ENCODE measurements around the gene LBHD2. TPM values are rescaled to one million over a fixed set of nuclear protein-coding genes. Genes with fewer than 3 reads are reported as not detected.

The LBHD2 gene
- total and polyA plus RNA-seq, 9 donors, result 0.47 TPM; not detected in 8

DNA sequence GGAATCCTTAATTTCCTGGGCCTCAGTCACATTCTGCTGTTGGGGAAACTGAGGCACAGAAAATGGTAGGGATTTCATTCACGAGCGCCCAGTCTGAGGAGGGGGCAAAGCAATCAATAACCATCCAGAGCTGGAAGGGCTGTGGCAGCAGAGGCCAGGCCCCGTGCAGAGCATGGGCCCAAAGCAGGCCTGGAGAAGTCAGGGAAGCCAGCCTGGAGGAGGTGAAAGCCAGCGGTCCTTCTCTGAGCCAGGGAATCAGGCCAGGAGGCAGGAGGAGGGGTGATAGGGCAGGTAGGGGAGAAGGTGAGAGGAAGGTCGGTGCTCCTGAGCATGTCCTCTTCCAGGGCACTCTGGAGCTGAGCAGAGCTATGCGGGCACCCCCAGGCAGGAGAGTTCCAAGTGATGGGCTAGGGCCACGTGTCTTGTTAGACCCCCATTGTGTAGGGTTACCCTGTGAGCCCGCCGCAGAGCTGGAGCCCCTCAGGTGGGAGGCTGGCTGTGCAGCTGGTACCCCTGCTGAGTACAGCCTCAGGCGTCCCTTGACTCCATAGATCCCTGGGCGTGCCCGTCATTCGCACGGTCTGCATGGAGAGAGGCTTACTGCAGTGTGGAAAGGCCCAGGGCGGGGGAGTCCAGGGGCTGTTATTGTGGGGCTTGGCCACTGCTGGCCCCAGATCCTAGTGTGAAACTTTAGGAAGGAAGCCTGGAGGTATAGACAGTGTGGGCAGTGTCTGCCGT lies 44.0 kb downstream of the LBHD2 start:
- no peak overlapping the region for H3K27ac ChIP-seq
- intact Hi-C loops (cut with DNase I), result no loop called here
- TF ChIP-seq POLR2A (IDR thresholded peaks at IDR 0.05) (no peak), EP300 (IDR thresholded peaks at IDR 0.05) (no peak)
- TF ChIP-seq, protein P1, sequence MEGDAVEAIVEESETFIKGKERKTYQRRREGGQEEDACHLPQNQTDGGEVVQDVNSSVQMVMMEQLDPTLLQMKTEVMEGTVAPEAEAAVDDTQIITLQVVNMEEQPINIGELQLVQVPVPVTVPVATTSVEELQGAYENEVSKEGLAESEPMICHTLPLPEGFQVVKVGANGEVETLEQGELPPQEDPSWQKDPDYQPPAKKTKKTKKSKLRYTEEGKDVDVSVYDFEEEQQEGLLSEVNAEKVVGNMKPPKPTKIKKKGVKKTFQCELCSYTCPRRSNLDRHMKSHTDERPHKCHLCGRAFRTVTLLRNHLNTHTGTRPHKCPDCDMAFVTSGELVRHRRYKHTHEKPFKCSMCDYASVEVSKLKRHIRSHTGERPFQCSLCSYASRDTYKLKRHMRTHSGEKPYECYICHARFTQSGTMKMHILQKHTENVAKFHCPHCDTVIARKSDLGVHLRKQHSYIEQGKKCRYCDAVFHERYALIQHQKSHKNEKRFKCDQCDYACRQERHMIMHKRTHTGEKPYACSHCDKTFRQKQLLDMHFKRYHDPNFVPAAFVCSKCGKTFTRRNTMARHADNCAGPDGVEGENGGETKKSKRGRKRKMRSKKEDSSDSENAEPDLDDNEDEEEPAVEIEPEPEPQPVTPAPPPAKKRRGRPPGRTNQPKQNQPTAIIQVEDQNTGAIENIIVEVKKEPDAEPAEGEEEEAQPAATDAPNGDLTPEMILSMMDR (IDR thresholded peaks at IDR 0.05), result no peak
- H3K9me3 ChIP-seq, result no peaks in the 10 kb centered on the region
- DNase-seq, result peak in 3 of 5 donors; percentile 20 to 40 (median 28)
- WGBS, 3 donors, result 93 to 98% (median 95%) methylated on average over 16 of the region's 16 CpGs
- H3K4me1 ChIP-seq (ENCODE audit: insufficient read depth), result peaks cover 23% of the 10 kb centered on the region
- no peaks in the 10 kb centered on the region for H3K27me3 ChIP-seq
- H3K4me3 ChIP-seq, result no peak overlapping the region
- H3K36me3 ChIP-seq, result no peaks in the 10 kb centered on the region

DNA sequence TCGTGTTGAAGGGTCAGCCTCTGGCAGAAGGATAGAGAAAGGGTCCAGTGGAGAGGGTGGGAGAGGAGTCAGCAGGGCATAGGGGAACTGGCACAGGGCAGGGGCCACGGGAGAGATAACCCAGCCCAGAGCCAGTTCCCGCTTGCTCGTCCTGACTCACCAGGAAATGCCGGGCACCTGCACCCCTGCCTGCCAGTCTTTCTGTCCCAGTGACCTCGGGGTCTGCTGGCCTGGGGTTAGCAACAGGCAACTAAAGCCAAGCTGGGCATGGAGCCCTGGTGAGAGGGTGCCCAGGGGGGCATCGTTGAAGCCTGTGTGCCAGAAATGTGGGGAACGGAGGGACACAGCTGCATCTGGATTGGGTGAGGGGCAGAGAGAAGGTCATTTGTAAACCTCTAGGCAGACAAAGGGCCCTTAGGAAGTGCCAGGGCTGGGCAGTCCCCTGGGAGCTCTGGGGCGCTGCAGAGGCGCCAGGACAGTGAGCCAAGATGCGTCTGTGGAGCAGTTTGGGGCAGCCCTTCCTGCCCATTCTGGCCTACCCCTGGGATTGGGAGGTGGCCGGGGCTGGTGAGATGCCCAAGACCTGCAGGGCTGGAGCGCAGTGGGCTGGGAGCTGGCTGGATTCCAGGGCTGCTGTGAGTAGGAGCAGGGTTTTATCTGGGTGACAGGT lies 44.8 kb downstream of the LBHD2 start:
- Histone ChIP-seq H3K27me3 (no peaks in the 10 kb centered on the region), H3K4me3 (no peak overlapping the region), H3K4me1 (ENCODE audit: insufficient read depth) (peaks cover 21% of the 10 kb centered on the region), H3K9me3 (no peaks in the 10 kb centered on the region), H3K36me3 (no peaks in the 10 kb centered on the region), H3K27ac (no peak overlapping the region)
- peak in 3 of 5 donors; percentile 27 to 47 (median 47) for DNase-seq
- intact Hi-C loops (cut with DNase I), result no loop called here
- WGBS, 3 donors, result 83 to 85% (median 85%) methylated on average over 12 to 13 of the region's 13 CpGs
- TF ChIP-seq EP300 (IDR thresholded peaks at IDR 0.05), result no peak
- TF ChIP-seq, protein P1 (IDR thresholded peaks at IDR 0.05), result no peak
- no peak for TF ChIP-seq POLR2A (IDR thresholded peaks at IDR 0.05)

DNA sequence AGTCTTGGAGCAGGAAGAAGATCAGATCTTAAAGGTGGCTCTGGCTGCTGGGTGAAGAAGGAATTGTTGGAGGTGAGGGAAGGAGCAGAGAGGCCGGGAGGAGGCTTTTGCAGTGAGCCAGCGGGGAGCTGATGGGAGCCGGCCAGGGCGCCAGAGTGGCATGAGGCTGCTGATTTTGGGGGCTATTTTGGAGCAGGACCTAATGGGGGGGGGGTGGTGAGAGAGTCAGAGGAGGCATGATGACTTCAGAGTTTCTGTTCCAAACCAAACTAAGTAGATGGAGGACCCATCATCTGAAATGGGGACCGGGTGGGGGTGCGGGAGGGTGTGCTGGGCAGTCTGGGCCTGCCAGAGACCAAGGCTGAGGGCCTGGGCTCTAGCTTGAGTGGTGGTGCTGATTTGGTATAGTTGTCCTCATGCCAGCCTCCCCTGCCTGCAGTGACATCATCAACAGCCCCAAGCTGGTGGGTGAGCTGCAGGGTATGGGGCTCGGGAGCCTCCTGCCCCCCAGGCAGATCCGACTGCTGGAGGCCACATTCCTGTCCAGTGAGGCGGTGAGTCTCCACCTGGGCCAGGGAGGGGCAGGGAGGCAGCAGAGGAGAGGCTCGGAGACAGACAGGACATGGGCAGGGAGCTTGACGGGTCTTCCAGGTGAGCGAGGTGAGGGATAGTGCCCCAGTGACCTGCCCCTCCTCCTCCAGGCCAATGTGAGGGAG lies 45.4 kb downstream of the LBHD2 start:
- no peaks in the 10 kb centered on the region for H3K36me3 ChIP-seq
- no peak overlapping the region for H3K27ac ChIP-seq
- TF ChIP-seq EP300 (IDR thresholded peaks at IDR 0.05), result no peak
- TF ChIP-seq, protein P1 (IDR thresholded peaks at IDR 0.05), result no peak
- no peak for TF ChIP-seq POLR2A (IDR thresholded peaks at IDR 0.05)
- no peak overlapping the region for H3K4me3 ChIP-seq
- H3K9me3 ChIP-seq, result no peaks in the 10 kb centered on the region
- intact Hi-C loops (cut with DNase I), result no loop called here
- H3K27me3 ChIP-seq, result no peaks in the 10 kb centered on the region
- 95 to 98% (median 96%) methylated on average over 12 of the region's 12 CpGs for WGBS, 3 donors
- peak in 4 of 5 donors; percentile 16 to 40 (median 24) for DNase-seq
- peaks cover 19% of the 10 kb centered on the region for H3K4me1 ChIP-seq (ENCODE audit: insufficient read depth)

DNA sequence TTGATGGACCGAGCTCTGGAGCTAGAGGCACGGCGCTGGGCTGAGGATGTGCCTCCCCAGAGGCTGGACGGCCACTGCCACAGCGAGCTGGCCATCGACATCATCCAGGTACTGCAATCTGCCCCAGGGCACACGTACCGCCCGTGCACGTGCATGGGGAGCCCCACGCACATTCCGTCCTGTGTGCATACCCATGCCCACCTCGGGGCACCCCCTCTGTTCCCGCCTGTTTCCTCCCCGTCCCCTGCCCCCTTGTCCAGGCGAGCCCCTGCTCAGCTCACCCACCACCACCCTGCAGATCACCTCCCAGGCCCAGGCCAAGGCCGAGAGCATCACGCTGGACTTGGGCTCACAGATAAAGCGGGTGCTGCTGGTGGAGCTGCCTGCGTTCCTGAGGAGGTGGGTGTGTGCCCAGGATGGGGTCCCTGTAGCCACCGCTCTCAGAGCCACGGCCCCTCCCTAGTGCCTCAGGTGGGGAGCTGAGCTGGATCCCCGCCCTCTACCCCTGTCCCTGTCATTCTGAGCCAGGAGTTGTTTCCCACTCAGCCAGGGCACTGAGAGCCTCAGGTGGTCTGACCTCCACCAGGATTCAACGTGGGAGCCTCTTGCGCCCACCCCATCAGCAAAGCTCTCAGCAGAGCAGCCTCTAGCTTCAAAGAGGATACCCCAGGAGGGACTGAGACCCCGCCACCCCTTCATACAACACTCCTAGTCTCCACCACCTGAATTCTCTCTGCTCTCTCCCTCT lies 46.2 kb downstream of the LBHD2 start:
- Histone ChIP-seq H3K27me3 (no peaks in the 10 kb centered on the region), H3K4me3 (no peak overlapping the region), H3K4me1 (ENCODE audit: insufficient read depth) (peaks cover 19% of the 10 kb centered on the region), H3K9me3 (no peaks in the 10 kb centered on the region), H3K36me3 (no peaks in the 10 kb centered on the region), H3K27ac (peak overlapping the region in 1 of 2 donors; percentile 67)
- TF ChIP-seq EP300 (IDR thresholded peaks at IDR 0.05) (no peak), POLR2A (IDR thresholded peaks at IDR 0.05) (no peak)
- TF ChIP-seq, protein P1 (IDR thresholded peaks at IDR 0.05), result no peak
- intact Hi-C loops (cut with DNase I), result no loop called here
- peak in 4 of 5 donors; percentile 15 to 42 (median 32) for DNase-seq
- 85 to 91% (median 87%) methylated on average over 26 of the region's 26 CpGs for WGBS, 3 donors
